ENCODE measurements around the gene RNASEH2C.
A peak's percentile ranks its signal among the peaks of the same experiment; 100 is the strongest.

The RNASEH2C gene

DNA sequence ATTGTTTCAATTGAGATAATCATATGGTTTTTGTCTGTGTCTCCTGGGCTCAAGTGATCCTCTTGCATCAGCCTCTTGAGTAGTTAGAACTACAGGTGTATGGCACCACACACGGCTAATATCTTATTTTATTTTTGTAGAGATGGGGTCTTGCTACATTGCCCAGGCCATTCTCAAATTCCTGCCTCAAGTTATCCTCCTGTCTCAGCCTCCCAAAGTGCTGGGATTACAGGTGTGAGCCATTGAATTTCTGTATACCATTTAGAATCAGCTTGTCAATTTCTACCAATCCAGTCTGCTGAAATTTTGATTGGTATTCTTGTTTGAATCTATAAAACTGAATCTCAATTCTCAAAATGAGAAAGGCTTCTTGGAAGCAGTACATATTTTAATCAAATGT is 18.9 kb downstream of the RNASEH2C start:
- Histone ChIP-seq H2BK5ac (ENCODE audit: low read depth, low read length, poor library complexity, severe bottlenecking) (no peak overlapping the region), H2AFZ (ENCODE audit: low read depth, low read length) (no peak overlapping the region), H3K4ac (ENCODE audit: low read depth in 1 of 2, low read length in 2 of 2) (no peak overlapping the region), H2AK5ac (ENCODE audit: low read length, severe bottlenecking) (no peak overlapping the region), H2BK15ac (ENCODE audit: low read depth, poor library complexity, severe bottlenecking) (no peak overlapping the region), H3K27me3 (ENCODE audit: control insufficient read depth in 1 of 2, insufficient read depth in 1 of 2, low read length in 2 of 2) (peaks cover 20 to 21% of the 10 kb centered on the region in 2 experiments), H2BK12ac (ENCODE audit: low read length in 2 of 2) (no peak overlapping the region), H3K4me2 (ENCODE audit: low read length, poor library complexity, severe bottlenecking) (no peak overlapping the region), H4K8ac (ENCODE audit: low read length) (no peak overlapping the region), H3K27ac (ENCODE audit: low read length, poor library complexity, severe bottlenecking) (no peak overlapping the region), H3K9me3 (ENCODE audit: control insufficient read depth, low read length) (no peaks in the 10 kb centered on the region), H3K4me1 (ENCODE audit: control insufficient read depth, insufficient read depth, low read depth, low read length) (peaks cover 2% of the 10 kb centered on the region), H3K23ac (ENCODE audit: low read length in 2 of 2) (no peak overlapping the region), H3K14ac (ENCODE audit: low read length in 2 of 2) (no peak overlapping the region), H3K9ac (ENCODE audit: low read length) (no peak overlapping the region), H2BK120ac (ENCODE audit: low read depth, low read length) (no peak overlapping the region), H4K91ac (ENCODE audit: low read length) (no peak overlapping the region), H3K79me1 (replicated peaks; ENCODE audit: low read length, poor library complexity, severe bottlenecking) (no peaks in the 10 kb centered on the region), H3K36me3 (ENCODE audit: control insufficient read depth in 1 of 2, insufficient read depth in 2 of 2, low read depth in 1 of 2, low read length in 2 of 2) (no peaks in the 10 kb centered on the region), H3K4me3 (ENCODE audit: insufficient read depth in 1 of 2, low read depth in 1 of 2, low read length in 2 of 2) (no peak overlapping the region), H3K18ac (ENCODE audit: low read depth in 1 of 2, low read length in 2 of 2) (no peak overlapping the region)
- WGBS: 100% methylated on average over 1 of the region's 1 CpG
- DNase-seq: no peak

DNA sequence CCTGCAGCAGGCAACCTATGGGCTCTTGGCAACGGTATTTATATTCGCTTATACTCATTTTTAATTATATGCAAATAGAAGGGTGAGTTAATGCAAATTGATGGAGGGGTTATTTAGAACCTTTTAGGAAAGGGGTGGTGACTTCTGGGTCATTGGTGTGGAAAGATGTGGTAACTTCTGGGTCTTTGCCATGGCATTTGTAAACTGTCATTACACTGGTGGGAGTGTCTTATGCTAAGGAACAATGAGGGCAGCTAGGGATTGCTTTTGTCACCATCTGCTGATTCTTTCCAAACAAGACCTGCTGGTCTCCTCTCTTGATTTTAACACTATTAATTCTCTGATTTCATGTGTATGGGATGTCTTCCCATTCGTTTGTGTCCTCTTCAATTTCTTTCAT is 20.2 kb downstream of the RNASEH2C start:
- no peak overlapping the region for H3K9ac ChIP-seq (ENCODE audit: low read length)
- WGBS: 60% methylated on average over 1 of the region's 3 CpGs

DNA sequence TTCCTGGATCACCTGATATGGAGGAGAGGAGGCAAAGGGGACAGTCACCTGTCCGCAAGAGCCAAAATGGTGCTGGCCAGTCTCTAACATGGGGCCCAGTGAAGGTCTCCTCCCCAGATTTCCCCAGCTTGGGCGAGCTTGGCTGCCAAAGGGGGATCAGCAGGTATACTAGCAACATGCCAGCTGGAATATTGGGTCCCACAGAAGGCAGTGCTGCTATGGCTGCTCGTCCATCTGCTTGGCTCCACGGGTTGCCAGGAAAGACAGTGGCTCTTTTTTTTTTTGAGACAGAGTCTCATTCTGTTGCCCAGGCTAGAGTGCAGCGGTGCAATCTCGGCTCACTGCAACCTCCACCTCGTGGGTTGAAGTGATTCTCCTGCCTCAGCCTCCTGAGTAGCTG is 21.3 kb downstream of the RNASEH2C start:
- DNase-seq: no peak
- H3K4me2 ChIP-seq (ENCODE audit: low read length, poor library complexity, severe bottlenecking): no peak overlapping the region

More for the DNA sequence above, 20.2 kb downstream of the RNASEH2C start:
- H3K23ac ChIP-seq (ENCODE audit: low read length in 2 of 2): no peak overlapping the region
- no peak overlapping the region for H3K14ac ChIP-seq (ENCODE audit: low read length in 2 of 2)
- no peak overlapping the region for H3K4me3 ChIP-seq (ENCODE audit: insufficient read depth in 1 of 2, low read depth in 1 of 2, low read length in 2 of 2)
- H2BK5ac ChIP-seq (ENCODE audit: low read depth, low read length, poor library complexity, severe bottlenecking): no peak overlapping the region
- H2AFZ ChIP-seq (ENCODE audit: low read depth, low read length): no peak overlapping the region
- H2BK12ac ChIP-seq (ENCODE audit: low read length in 2 of 2): no peak overlapping the region
- no peaks in the 10 kb centered on the region for H3K4me1 ChIP-seq (ENCODE audit: control insufficient read depth, insufficient read depth, low read depth, low read length)
- H3K4me2 ChIP-seq (ENCODE audit: low read length, poor library complexity, severe bottlenecking): no peak overlapping the region
- no peak overlapping the region for H2BK120ac ChIP-seq (ENCODE audit: low read depth, low read length)
- H3K36me3 ChIP-seq (ENCODE audit: control insufficient read depth in 1 of 2, insufficient read depth in 2 of 2, low read depth in 1 of 2, low read length in 2 of 2): no peaks in the 10 kb centered on the region
- H3K79me1 ChIP-seq (replicated peaks; ENCODE audit: low read length, poor library complexity, severe bottlenecking): no peaks in the 10 kb centered on the region
- H3K9me3 ChIP-seq (ENCODE audit: control insufficient read depth, low read length): no peaks in the 10 kb centered on the region
- no peak overlapping the region for H2AK5ac ChIP-seq (ENCODE audit: low read length, severe bottlenecking)
- no peak overlapping the region for H3K27ac ChIP-seq (ENCODE audit: low read length, poor library complexity, severe bottlenecking)
- no peak overlapping the region for H4K91ac ChIP-seq (ENCODE audit: low read length)
- no peak for DNase-seq
- H3K27me3 ChIP-seq (ENCODE audit: control insufficient read depth in 1 of 2, insufficient read depth in 1 of 2, low read length in 2 of 2): peaks cover 20 to 21% of the 10 kb centered on the region in 2 experiments
- H3K4ac ChIP-seq (ENCODE audit: low read depth in 1 of 2, low read length in 2 of 2): no peak overlapping the region
- H4K8ac ChIP-seq (ENCODE audit: low read length): no peak overlapping the region
- H2BK15ac ChIP-seq (ENCODE audit: low read depth, poor library complexity, severe bottlenecking): no peak overlapping the region
- no peak overlapping the region for H3K18ac ChIP-seq (ENCODE audit: low read depth in 1 of 2, low read length in 2 of 2)

DNA sequence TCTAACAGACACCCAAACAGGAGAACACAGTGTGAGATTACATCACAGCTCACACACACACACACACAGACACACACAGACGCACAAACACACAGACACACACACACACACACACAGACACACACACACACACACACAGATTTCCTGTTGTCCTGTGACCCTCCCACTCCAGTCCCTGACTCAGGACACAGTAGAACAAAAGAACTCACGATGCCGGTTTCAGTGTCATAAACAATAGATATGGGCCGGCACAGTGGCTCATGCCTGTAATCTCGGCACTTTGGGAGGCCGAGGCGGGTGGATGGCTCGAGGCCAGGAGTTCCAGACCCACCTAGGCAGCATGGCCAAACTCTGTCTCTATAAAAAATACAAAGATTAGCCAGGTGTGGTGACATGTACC is 22.4 kb downstream of the RNASEH2C start:
- Histone ChIP-seq H3K14ac (ENCODE audit: low read length in 2 of 2) (no peak overlapping the region), H3K36me3 (ENCODE audit: control insufficient read depth in 1 of 2, insufficient read depth in 2 of 2, low read depth in 1 of 2, low read length in 2 of 2) (no peaks in the 10 kb centered on the region), H3K4me3 (ENCODE audit: insufficient read depth in 1 of 2, low read depth in 1 of 2, low read length in 2 of 2) (no peak overlapping the region), H3K27ac (ENCODE audit: low read length, poor library complexity, severe bottlenecking) (no peak overlapping the region), H4K8ac (ENCODE audit: low read length) (no peak overlapping the region), H2AK5ac (ENCODE audit: low read length, severe bottlenecking) (no peak overlapping the region), H3K4ac (ENCODE audit: low read depth in 1 of 2, low read length in 2 of 2) (no peak overlapping the region), H3K79me1 (replicated peaks; ENCODE audit: low read length, poor library complexity, severe bottlenecking) (no peaks in the 10 kb centered on the region), H3K4me2 (ENCODE audit: low read length, poor library complexity, severe bottlenecking) (no peak overlapping the region), H3K23ac (ENCODE audit: low read length in 2 of 2) (no peak overlapping the region), H3K9ac (ENCODE audit: low read length) (no peak overlapping the region), H2AFZ (ENCODE audit: low read depth, low read length) (no peak overlapping the region), H2BK15ac (ENCODE audit: low read depth, poor library complexity, severe bottlenecking) (no peak overlapping the region), H3K27me3 (ENCODE audit: control insufficient read depth in 1 of 2, insufficient read depth in 1 of 2, low read length in 2 of 2) (peaks cover 25 to 32% of the 10 kb centered on the region in 2 experiments), H3K4me1 (ENCODE audit: control insufficient read depth, insufficient read depth, low read depth, low read length) (no peaks in the 10 kb centered on the region), H2BK120ac (ENCODE audit: low read depth, low read length) (no peak overlapping the region), H2BK12ac (ENCODE audit: low read length in 2 of 2) (no peak overlapping the region), H3K9me3 (ENCODE audit: control insufficient read depth, low read length) (no peaks in the 10 kb centered on the region), H2BK5ac (ENCODE audit: low read depth, low read length, poor library complexity, severe bottlenecking) (no peak overlapping the region), H4K91ac (ENCODE audit: low read length) (no peak overlapping the region), H3K18ac (ENCODE audit: low read depth in 1 of 2, low read length in 2 of 2) (no peak overlapping the region)
- DNase-seq: no peak
- WGBS: 67% methylated on average over 8 of the region's 8 CpGs

More for the DNA sequence above, 21.3 kb downstream of the RNASEH2C start:
- Histone ChIP-seq H2AFZ (ENCODE audit: low read depth, low read length) (peak overlapping the region; percentile 55), H2BK12ac (ENCODE audit: low read length in 2 of 2) (no peak overlapping the region), H3K27me3 (ENCODE audit: control insufficient read depth in 1 of 2, insufficient read depth in 1 of 2, low read length in 2 of 2) (peaks cover 20 to 22% of the 10 kb centered on the region in 2 experiments), H2BK120ac (ENCODE audit: low read depth, low read length) (no peak overlapping the region), H3K18ac (ENCODE audit: low read depth in 1 of 2, low read length in 2 of 2) (no peak overlapping the region), H3K23ac (ENCODE audit: low read length in 2 of 2) (peak overlapping the region in 1 of 2 experiments; percentile 42), H3K79me1 (replicated peaks; ENCODE audit: low read length, poor library complexity, severe bottlenecking) (no peaks in the 10 kb centered on the region), H2BK5ac (ENCODE audit: low read depth, low read length, poor library complexity, severe bottlenecking) (no peak overlapping the region), H3K4me1 (ENCODE audit: control insufficient read depth, insufficient read depth, low read depth, low read length) (no peaks in the 10 kb centered on the region), H3K4ac (ENCODE audit: low read depth in 1 of 2, low read length in 2 of 2) (no peak overlapping the region), H3K27ac (ENCODE audit: low read length, poor library complexity, severe bottlenecking) (no peak overlapping the region), H3K9ac (ENCODE audit: low read length) (no peak overlapping the region), H4K8ac (ENCODE audit: low read length) (no peak overlapping the region), H3K14ac (ENCODE audit: low read length in 2 of 2) (no peak overlapping the region), H4K91ac (ENCODE audit: low read length) (no peak overlapping the region), H2AK5ac (ENCODE audit: low read length, severe bottlenecking) (no peak overlapping the region), H3K4me3 (ENCODE audit: insufficient read depth in 1 of 2, low read depth in 1 of 2, low read length in 2 of 2) (no peak overlapping the region), H3K36me3 (ENCODE audit: control insufficient read depth in 1 of 2, insufficient read depth in 2 of 2, low read depth in 1 of 2, low read length in 2 of 2) (no peaks in the 10 kb centered on the region), H2BK15ac (ENCODE audit: low read depth, poor library complexity, severe bottlenecking) (no peak overlapping the region), H3K9me3 (ENCODE audit: control insufficient read depth, low read length) (no peaks in the 10 kb centered on the region)
- WGBS: 62% methylated on average over 7 of the region's 7 CpGs

Measured in mesenchymal stem cell (in vitro differentiated cells and primary cell).